ENCODE data around the gene KRTCAP3. TPM values are rescaled to one million over a fixed set of nuclear protein-coding genes. Genes with fewer than 3 reads are reported as not detected.

The KRTCAP3 gene
- total and polyA plus RNA-seq, 2 donors (not counting 3 experiments of a cell fraction or from before 2014, with no cell fraction given) = 2.1 to 4.0 TPM

DNA sequence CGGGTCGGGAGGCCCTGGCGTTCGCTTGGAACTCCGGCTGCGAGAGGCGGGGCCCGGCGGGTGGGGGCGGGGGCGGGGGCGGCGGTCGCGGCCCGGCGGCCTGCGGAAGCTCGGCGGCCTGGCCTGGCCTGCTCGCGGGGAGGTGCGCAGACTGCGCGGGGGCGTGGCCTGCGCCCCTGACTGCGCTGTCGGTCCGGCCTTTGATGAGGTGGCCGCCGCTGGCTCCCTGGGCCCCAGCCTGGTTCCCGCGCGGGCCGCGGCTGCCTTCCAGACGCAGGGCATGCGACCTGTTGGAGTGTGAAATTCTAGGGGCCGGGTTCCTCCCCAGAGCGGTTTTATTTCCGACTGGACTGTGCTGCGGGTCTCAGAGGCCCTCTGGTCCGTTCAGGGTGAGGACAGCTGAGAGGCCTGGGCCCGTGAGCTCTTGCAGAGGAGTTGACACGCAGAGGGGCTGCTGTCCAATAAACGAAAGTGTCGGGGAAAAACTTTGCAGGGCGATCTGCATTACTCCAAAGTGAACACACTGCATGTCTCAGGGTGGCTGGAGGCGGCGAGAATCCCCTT, 13.1 kb upstream of the KRTCAP3 start:
- H3K36me3 ChIP-seq (ENCODE audit: control insufficient read depth in 2 of 2, extremely low read depth in 1 of 2, insufficient read depth in 2 of 2, low read length in 2 of 2) = peaks cover 6 to 8% of the 10 kb centered on the region in 2 experiments
- POLR2A ChIA-PET = interaction anchor here (0.6 to 2.6 kb wide), 2 partner anchors 20 to 109 kb away, joined by 5 to 18 read pairs; partner anchors contain the start of gene PPM1G
- peak overlapping the region; percentile 78 for H3K4me2 ChIP-seq (ENCODE audit: insufficient read depth, low read length)
- peak; percentile 90 for DNase-seq (ENCODE audit: low read depth, low spot score)
- dilution Hi-C loops (cut with MboI; ENCODE audit: extremely low pct_ligation_motif_present, low sequenced_read_pairs) = no loop called here
- no TSS peak for BruUV-seq (replicated peaks)
- H4K20me1 ChIP-seq (replicated peaks; ENCODE audit: control insufficient read depth, extremely low read depth, insufficient read depth, low read length) = no peaks in the 10 kb centered on the region
- TF ChIP-seq EZH2 (IDR thresholded peaks at IDR 0.05; ENCODE audit: borderline replicate concordance, low read depth, low read length, severe bottlenecking) = no peak
- H3K79me2 ChIP-seq (ENCODE audit: control insufficient read depth, insufficient read depth, low read length) = peaks cover 39% of the 10 kb centered on the region
- peak overlapping the region; percentile 97 for H3K9ac ChIP-seq (replicated peaks; ENCODE audit: extremely low read depth, insufficient read depth, low read length)
- peak overlapping the region; percentile 70 for H2AFZ ChIP-seq (ENCODE audit: low read depth, low read length)
- H3K4me3 ChIP-seq (replicated peaks in 1 of 3; ENCODE audit: insufficient read depth in 1 of 3, low read depth in 1 of 3, low read length in 3 of 3) = peak overlapping the region; percentile 68 to 93 (median 86)
- no peaks in the 10 kb centered on the region for H3K9me1 ChIP-seq (replicated peaks; ENCODE audit: control insufficient read depth, extremely low read depth, insufficient read depth, low read length)
- H3K4me1 ChIP-seq (ENCODE audit: control insufficient read depth, extremely low read depth, insufficient read depth, low read length) = peaks cover 26% of the 10 kb centered on the region
- CTCF ChIA-PET = interaction anchor here (0.6 to 4.9 kb wide), 10 partner anchors 14 to 254 kb away, joined by 3 to 75 read pairs (median 4); partner anchors contain the start of genes PPM1G, SLC4A1AP, SUPT7L and ZNF513
- intact Hi-C loops (cut with micrococcal nuclease) = loop anchor here (1.0 to 5.0 kb wide), 8 partner anchors 12 to 254 kb away; partner anchors contain the start of genes GTF3C2, IFT172, PPM1G and ZNF512
- peak; percentile 82 for FAIRE-seq
- H3K27me3 ChIP-seq (ENCODE audit: control insufficient read depth in 2 of 2, insufficient read depth in 2 of 2, low read length in 2 of 2) = no peaks in the 10 kb centered on the region
- H3K9me3 ChIP-seq (replicated peaks; ENCODE audit: control insufficient read depth, insufficient read depth, low read length) = no peaks in the 10 kb centered on the region
- H3K27ac ChIP-seq (ENCODE audit: insufficient read depth, low read depth, low read length) = peak overlapping the region; percentile 86

DNA sequence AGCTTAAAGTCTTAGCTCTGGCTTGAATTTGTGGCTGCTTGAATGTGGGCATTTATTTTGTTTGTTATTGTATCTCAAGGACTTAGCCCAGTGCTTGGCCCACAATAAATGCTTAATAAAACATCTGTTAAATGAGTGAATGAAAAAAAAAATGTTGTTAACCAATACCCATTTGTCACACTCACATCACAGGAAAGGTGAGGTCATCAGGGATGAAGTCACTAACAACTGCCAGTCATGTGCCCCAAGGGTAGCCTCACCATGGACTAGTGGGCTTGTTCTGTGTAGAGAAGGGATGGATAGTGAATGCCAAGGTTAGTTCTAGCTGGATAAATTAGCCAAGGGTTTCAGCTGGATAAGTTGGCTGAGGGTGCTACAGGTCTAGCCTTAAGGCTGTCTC, 10.8 kb upstream of the KRTCAP3 start:
- peaks cover 23 to 28% of the 10 kb centered on the region in 2 experiments for H3K36me3 ChIP-seq (ENCODE audit: control insufficient read depth in 2 of 2, extremely low read depth in 1 of 2, insufficient read depth in 2 of 2, low read length in 2 of 2)
- DNase-seq (ENCODE audit: low read depth, low spot score) = peak; percentile 64
- H3K79me2 ChIP-seq (ENCODE audit: control insufficient read depth, insufficient read depth, low read length) = peaks cover 39% of the 10 kb centered on the region
- H3K4me3 ChIP-seq (replicated peaks in 1 of 3; ENCODE audit: insufficient read depth in 1 of 3, low read depth in 1 of 3, low read length in 3 of 3) = no peak overlapping the region
- peak; percentile 89 for FAIRE-seq
- H3K9me1 ChIP-seq (replicated peaks; ENCODE audit: control insufficient read depth, extremely low read depth, insufficient read depth, low read length) = no peaks in the 10 kb centered on the region
- H3K4me1 ChIP-seq (ENCODE audit: control insufficient read depth, extremely low read depth, insufficient read depth, low read length) = peaks cover 26% of the 10 kb centered on the region
- H3K9me3 ChIP-seq (replicated peaks; ENCODE audit: control insufficient read depth, insufficient read depth, low read length) = no peaks in the 10 kb centered on the region
- no peak overlapping the region for H3K9ac ChIP-seq (replicated peaks; ENCODE audit: extremely low read depth, insufficient read depth, low read length)
- CTCF ChIA-PET = interaction anchor here (1.2 to 4.9 kb wide), 2 partner anchors 15 to 23 kb away, joined by 3 to 75 read pairs; partner anchors contain the start of gene PPM1G
- no TSS peak for BruUV-seq (replicated peaks)
- intact Hi-C loops (cut with micrococcal nuclease) = no loop called here
- H3K27ac ChIP-seq (ENCODE audit: insufficient read depth, low read depth, low read length) = peak overlapping the region; percentile 33
- peak overlapping the region; percentile 17 for H3K4me2 ChIP-seq (ENCODE audit: insufficient read depth, low read length)
- no peak overlapping the region for H2AFZ ChIP-seq (ENCODE audit: low read depth, low read length)
- dilution Hi-C loops (cut with MboI; ENCODE audit: extremely low pct_ligation_motif_present, low sequenced_read_pairs) = no loop called here
- POLR2A ChIA-PET = no interaction called here
- TF ChIP-seq MYC (IDR thresholded peaks at IDR 0.05; ENCODE audit: low read depth, low read length) (no peak), EZH2 (IDR thresholded peaks at IDR 0.05; ENCODE audit: borderline replicate concordance, low read depth, low read length, severe bottlenecking) (no peak), JUN (IDR thresholded peaks at IDR 0.05; ENCODE audit: borderline replicate concordance, insufficient read depth, insufficient read length, low read depth) (peak; percentile 94), GATA2 (IDR thresholded peaks at IDR 0.05; ENCODE audit: insufficient read depth, insufficient read length, low read depth, low read length) (no peak), FOS (IDR thresholded peaks at IDR 0.05; ENCODE audit: borderline replicate concordance, insufficient read depth, low read length) (peak; percentile 66), POLR2A (IDR thresholded peaks at IDR 0.05; ENCODE audit: low read depth, low read length) (no peak), POLR2AphosphoS5 (IDR thresholded peaks at IDR 0.05; ENCODE audit: insufficient read depth, low read depth, low read length) (no peak)
- TF ChIP-seq, protein P1, sequence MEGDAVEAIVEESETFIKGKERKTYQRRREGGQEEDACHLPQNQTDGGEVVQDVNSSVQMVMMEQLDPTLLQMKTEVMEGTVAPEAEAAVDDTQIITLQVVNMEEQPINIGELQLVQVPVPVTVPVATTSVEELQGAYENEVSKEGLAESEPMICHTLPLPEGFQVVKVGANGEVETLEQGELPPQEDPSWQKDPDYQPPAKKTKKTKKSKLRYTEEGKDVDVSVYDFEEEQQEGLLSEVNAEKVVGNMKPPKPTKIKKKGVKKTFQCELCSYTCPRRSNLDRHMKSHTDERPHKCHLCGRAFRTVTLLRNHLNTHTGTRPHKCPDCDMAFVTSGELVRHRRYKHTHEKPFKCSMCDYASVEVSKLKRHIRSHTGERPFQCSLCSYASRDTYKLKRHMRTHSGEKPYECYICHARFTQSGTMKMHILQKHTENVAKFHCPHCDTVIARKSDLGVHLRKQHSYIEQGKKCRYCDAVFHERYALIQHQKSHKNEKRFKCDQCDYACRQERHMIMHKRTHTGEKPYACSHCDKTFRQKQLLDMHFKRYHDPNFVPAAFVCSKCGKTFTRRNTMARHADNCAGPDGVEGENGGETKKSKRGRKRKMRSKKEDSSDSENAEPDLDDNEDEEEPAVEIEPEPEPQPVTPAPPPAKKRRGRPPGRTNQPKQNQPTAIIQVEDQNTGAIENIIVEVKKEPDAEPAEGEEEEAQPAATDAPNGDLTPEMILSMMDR (IDR thresholded peaks at IDR 0.05; ENCODE audit: extremely low read depth in 1 of 2, insufficient read depth in 1 of 2, low read depth in 1 of 2, low read length in 2 of 2) = no peak
- TF ChIP-seq, protein P2, sequence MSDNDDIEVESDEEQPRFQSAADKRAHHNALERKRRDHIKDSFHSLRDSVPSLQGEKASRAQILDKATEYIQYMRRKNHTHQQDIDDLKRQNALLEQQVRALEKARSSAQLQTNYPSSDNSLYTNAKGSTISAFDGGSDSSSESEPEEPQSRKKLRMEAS (IDR thresholded peaks at IDR 0.05; ENCODE audit: insufficient read depth, insufficient read length) = no peak
- no peaks in the 10 kb centered on the region for H3K27me3 ChIP-seq (ENCODE audit: control insufficient read depth in 2 of 2, insufficient read depth in 2 of 2, low read length in 2 of 2)
- H4K20me1 ChIP-seq (replicated peaks; ENCODE audit: control insufficient read depth, extremely low read depth, insufficient read depth, low read length) = no peaks in the 10 kb centered on the region
